ENCODE data around the gene ZNF182.

DNA sequence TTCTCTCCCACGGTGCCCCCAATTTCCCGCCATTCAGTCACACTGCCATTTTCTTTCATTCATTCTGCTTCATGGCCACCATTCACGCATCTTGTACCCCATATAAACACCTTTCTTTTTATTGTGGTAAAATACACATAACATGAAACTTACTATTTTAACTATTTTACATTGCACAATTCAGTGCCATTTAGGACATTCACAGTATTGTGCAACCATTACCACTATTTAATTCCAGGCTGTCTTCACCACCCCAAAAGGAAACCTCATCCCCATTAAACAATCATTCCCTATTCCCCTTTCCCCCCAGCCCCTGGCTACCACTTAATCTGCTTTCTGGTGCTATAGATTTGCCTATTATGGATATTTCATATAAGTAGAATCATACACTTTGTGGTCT is 18.9 kb upstream of the ZNF182 start:
- TF ChIP-seq FOXP1 (CRISPR knock-in tag; IDR thresholded peaks at IDR 0.05; ENCODE audit: borderline replicate concordance) (no peak), SMAD3 (CRISPR knock-in tag; IDR thresholded peaks at IDR 0.05; ENCODE audit: borderline replicate concordance) (no peak), JAZF1 (CRISPR knock-in tag; IDR thresholded peaks at IDR 0.05) (no peak), SP1 (CRISPR knock-in tag; conservative IDR thresholded peaks at IDR 0.05) (no peak), ZNF232 (CRISPR knock-in tag; IDR thresholded peaks at IDR 0.05) (no peak)
- TF ChIP-seq, protein P1, sequence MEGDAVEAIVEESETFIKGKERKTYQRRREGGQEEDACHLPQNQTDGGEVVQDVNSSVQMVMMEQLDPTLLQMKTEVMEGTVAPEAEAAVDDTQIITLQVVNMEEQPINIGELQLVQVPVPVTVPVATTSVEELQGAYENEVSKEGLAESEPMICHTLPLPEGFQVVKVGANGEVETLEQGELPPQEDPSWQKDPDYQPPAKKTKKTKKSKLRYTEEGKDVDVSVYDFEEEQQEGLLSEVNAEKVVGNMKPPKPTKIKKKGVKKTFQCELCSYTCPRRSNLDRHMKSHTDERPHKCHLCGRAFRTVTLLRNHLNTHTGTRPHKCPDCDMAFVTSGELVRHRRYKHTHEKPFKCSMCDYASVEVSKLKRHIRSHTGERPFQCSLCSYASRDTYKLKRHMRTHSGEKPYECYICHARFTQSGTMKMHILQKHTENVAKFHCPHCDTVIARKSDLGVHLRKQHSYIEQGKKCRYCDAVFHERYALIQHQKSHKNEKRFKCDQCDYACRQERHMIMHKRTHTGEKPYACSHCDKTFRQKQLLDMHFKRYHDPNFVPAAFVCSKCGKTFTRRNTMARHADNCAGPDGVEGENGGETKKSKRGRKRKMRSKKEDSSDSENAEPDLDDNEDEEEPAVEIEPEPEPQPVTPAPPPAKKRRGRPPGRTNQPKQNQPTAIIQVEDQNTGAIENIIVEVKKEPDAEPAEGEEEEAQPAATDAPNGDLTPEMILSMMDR (IDR thresholded peaks at IDR 0.05): no peak
